ENCODE data around the gene TSPAN4.

DNA sequence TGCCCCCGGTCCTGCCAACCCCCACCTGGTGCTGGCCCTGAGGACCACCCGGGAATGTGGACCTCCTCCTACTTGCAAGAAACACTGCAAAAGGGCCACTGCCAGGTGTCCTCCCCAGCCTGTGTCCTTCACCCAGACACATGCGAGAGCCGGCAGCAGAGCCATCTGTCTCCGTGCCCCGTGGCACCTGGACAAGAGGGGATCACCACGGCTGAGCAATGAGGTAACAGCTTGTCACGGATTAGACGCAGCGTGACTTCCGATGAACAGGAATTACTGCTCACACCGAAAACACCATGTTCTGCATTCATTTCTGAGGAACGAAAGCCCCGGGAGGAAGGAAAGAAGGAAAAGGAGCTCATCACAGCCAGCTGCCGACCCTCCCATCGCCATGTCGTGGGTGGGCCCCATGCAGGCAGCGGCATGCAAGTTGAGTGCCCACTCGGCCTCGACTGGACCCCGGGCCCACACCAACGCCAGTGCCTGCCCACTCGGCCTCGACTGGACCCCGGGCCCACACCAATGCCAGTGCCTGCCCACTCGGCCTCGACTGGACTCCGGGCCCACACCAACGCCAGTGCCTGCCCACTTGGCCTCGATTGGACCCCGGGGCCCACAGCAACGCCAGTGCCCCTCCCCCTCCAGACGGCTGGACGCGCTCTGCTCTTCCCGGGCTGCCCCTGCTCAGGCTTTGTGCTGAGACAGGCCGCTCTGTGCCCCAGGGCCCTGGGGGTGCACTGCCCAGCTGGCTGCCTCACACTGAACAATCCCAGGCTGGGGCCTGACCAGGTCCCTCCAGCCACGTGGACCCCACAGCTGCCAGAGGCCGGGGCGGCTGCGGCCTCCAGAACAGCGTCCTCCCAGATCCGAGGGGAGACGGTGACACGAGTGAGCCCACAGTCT is 45.9 kb downstream of the TSPAN4 start:
- TF ChIP-seq POLR2AphosphoS5 (IDR thresholded peaks at IDR 0.05) (no peak), CTCF (IDR thresholded peaks at IDR 0.05) (no peak), POLR2A (IDR thresholded peaks at IDR 0.05) (no peak)
